Breast epithelium (tissue), 3 donors: Measurements from ENCODE around the gene ELP2.

Experiments used
- POLR2A ChIP-seq: fragments of 450-650 bp; IDR thresholded peaks from one replicate; pipeline ENCODE4 v1.6.1; 2016; ENCODE audit warnings: antibody characterized with exemption, mild to moderate bottlenecking, moderate library complexity
- POLR2AphosphoS5 ChIP-seq, 3 donors: sonication (generic); formaldehyde crosslinking; IDR thresholded peaks; one replicate each; pipeline ENCODE4 v1.6.1; 2017; ENCODE audit warnings: antibody characterized with exemption in 3 of 3
- TF ChIP-seq, protein P1 (sequence below), 3 donors: fragments of 450-650 bp; IDR thresholded peaks; one replicate each; pipeline ENCODE4 v1.5.1; 2016 to 2017; ENCODE audit warnings: antibody characterized with exemption in 3 of 3, mild to moderate bottlenecking in 3 of 3, moderate library complexity in 3 of 3

DNA sequence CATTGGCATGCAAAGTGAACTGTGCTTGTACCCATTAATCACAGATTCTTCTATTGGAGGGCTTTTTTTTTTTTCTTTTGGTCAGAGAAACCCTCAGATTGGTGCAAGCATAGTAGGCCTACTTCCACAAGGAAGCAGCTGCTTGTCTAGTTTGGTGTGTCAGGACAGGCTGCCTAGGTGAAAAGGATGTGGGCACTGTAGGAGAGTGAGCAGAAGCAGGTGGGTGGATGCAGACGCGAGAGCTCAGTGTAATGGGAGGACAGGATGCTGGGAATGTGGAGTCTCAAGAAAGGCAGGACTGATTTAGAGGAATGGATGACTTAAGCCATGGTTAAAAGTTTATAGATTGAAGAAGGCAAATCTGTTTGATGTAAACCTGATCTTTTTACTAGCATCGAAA, 3.1 kb downstream of the ELP2 start:
- TF ChIP-seq, protein P1, sequence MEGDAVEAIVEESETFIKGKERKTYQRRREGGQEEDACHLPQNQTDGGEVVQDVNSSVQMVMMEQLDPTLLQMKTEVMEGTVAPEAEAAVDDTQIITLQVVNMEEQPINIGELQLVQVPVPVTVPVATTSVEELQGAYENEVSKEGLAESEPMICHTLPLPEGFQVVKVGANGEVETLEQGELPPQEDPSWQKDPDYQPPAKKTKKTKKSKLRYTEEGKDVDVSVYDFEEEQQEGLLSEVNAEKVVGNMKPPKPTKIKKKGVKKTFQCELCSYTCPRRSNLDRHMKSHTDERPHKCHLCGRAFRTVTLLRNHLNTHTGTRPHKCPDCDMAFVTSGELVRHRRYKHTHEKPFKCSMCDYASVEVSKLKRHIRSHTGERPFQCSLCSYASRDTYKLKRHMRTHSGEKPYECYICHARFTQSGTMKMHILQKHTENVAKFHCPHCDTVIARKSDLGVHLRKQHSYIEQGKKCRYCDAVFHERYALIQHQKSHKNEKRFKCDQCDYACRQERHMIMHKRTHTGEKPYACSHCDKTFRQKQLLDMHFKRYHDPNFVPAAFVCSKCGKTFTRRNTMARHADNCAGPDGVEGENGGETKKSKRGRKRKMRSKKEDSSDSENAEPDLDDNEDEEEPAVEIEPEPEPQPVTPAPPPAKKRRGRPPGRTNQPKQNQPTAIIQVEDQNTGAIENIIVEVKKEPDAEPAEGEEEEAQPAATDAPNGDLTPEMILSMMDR (IDR thresholded peaks at IDR 0.05): no peak
- no peak for TF ChIP-seq POLR2AphosphoS5 (IDR thresholded peaks at IDR 0.05)
- TF ChIP-seq POLR2A: no peak
